HepG2 (cell line): ENCODE data around the gene BABAM2. TPM values are rescaled to one million over a fixed set of nuclear protein-coding genes. Genes with fewer than 3 reads are reported as not detected.

Experiments
- ARID4A ChIP-seq: sonication (generic); formaldehyde crosslinking; IDR thresholded peaks from 2 replicates; pipeline ENCODE4 v1.5.0; 2020; ENCODE audit warnings: mild to moderate bottlenecking, missing genetic modification reagents, borderline replicate concordance
- BHLHE40 ChIP-seq: IDR thresholded peaks from 2 replicates; pipeline ENCODE4 v1.6.1; 2011; ENCODE audit warnings: low read length, improper control_type of control experiment
- HNF1B ChIP-seq: sonication (generic); formaldehyde crosslinking; IDR thresholded peaks from 2 replicates; pipeline ENCODE4 v1.5.1; 2020; ENCODE audit warnings: mild to moderate bottlenecking, moderate library complexity, missing genetic modification reagents
- KDM5B ChIP-seq: sonication (generic); formaldehyde crosslinking; IDR thresholded peaks from 2 replicates; pipeline ENCODE4 v1.4.0; 2020; ENCODE audit warnings: missing genetic modification reagents, mild to moderate bottlenecking, borderline replicate concordance
- POLR2A ChIP-seq, 2 experiments: IDR thresholded peaks; 2 replicates each; pipeline ENCODE4 v1.6.1; 2011; ENCODE audit warnings: low read depth in 2 of 2, low read length in 2 of 2, mild to moderate bottlenecking in 1 of 2, moderate library complexity in 1 of 2; ENCODE audit not compliant: insufficient read depth in 1 of 2
- SNAI1 ChIP-seq: sonication (generic); formaldehyde crosslinking; IDR thresholded peaks from 2 replicates; pipeline ENCODE4 v1.5.0; 2020; ENCODE audit warnings: mild to moderate bottlenecking, missing genetic modification reagents, borderline replicate concordance
- SNRNP70 ChIP-seq: fragments of 200-400 bp; formaldehyde crosslinking; IDR thresholded peaks from 2 replicates; pipeline ENCODE4 v1.6.1; 2017; ENCODE audit warnings: mild to moderate bottlenecking, low read depth, low read length, moderate library complexity
- TMF1 ChIP-seq: sonication (generic); formaldehyde crosslinking; IDR thresholded peaks from 2 replicates; pipeline ENCODE4 v1.8.1; 2022; ENCODE audit warnings: low read depth, missing genetic modification reagents
- YEATS4 ChIP-seq: sonication (generic); formaldehyde crosslinking; IDR thresholded peaks from 2 replicates; pipeline ENCODE4 v1.4.0; 2020; ENCODE audit warnings: missing genetic modification reagents, borderline replicate concordance
- ZNF687 ChIP-seq: sonication (generic); formaldehyde crosslinking; IDR thresholded peaks from 2 replicates; pipeline ENCODE4 v1.5.1; 2020; ENCODE audit warnings: mild to moderate bottlenecking, missing genetic modification reagents, moderate library complexity
- polyA plus RNA-seq, 8 experiments: library from polyadenylated mRNA; depleted of rRNA in 3 of 8; stranded (reverse) in 7 of 8; unstranded in 1 of 8; fragments of >200 nt; fragmentation: Illumina TruSeq in 4 of 8; extraction: Trizol in 4 of 8; gene quantifications; 2 replicates each; pipeline versions ENCODE4 v1.2.1 to v1.2.3, GENCODE V29; 2011 to 2016; ENCODE audit warnings: low read depth in 4 of 8, missing spikeins in 1 of 8, mixed read lengths in 1 of 8; ENCODE audit not compliant: insufficient read depth in 1 of 8
- total RNA-seq, 5 experiments: library from RNA; depleted of rRNA; stranded (reverse); fragments of >200 nt; fragmentation: Illumina TruSeq; extraction: Trizol; gene quantifications; 2 replicates each; pipeline ENCODE4 v1.2.3, GENCODE V29; 2016; ENCODE audit warnings: low read depth in 1 of 5

The BABAM2 gene
- total and polyA plus RNA-seq, 2 of the 13 experiments (the other 11 are each of a cell fraction or from before 2014, with no cell fraction given): 24.9 to 28.0 TPM

- no peak for TF ChIP-seq ZNF687 (CRISPR knock-in tag)
- TF ChIP-seq BHLHE40: no peak
- no peak for TF ChIP-seq SNRNP70
- TF ChIP-seq TMF1 (CRISPR knock-in tag): 0 out of 2 replicates have a peak, but pooled peaks have one; percentile 36
- TF ChIP-seq SNAI1 (CRISPR knock-in tag): no peak
- TF ChIP-seq POLR2A (IDR thresholded peaks at IDR 0.05; ENCODE audit: insufficient read depth in 1 of 2, low read depth in 2 of 2, low read length in 2 of 2): no peak
- no peak for TF ChIP-seq HNF1B (CRISPR knock-in tag)
- no peak for TF ChIP-seq KDM5B (CRISPR knock-in tag)
- peak; percentile 16; the same call in 1 of the 2 replicates for TF ChIP-seq ARID4A (CRISPR knock-in tag)
- TF ChIP-seq YEATS4 (CRISPR knock-in tag): no peak
Measured at GRCh38 chr2:28011322-28011737, 120.8 kb downstream of the BABAM2 start (continued).
